Fibroblast of villous mesenchyme (primary cell): ENCODE measurements around the gene KLHL28. TPM values are rescaled to one million over a fixed set of nuclear protein-coding genes. Genes with fewer than 3 reads are reported as not detected.

Source experiments
- DNase-seq: peaks from one replicate; pipeline ENCODE4 v3.0.0-alpha.2; 2010; ENCODE audit warnings: low read depth
- H3K4me3 ChIP-seq: 2 replicates; pipeline ENCODE4 v1.5.1; 2011; ENCODE audit warnings: low read depth, mild to moderate bottlenecking, low read length
- total RNA-seq: library from RNA; depleted of rRNA; stranded (reverse); fragments of >200 nt; gene quantifications from 2 replicates; pipeline ENCODE4 v1.2.3, GENCODE V29; 2012
- TF ChIP-seq, protein P1 (sequence below): IDR thresholded peaks from 2 replicates; pipeline ENCODE4 v1.5.1; 2012; ENCODE audit warnings: low read depth, mild to moderate bottlenecking, low read length; ENCODE audit not compliant: insufficient read depth

Gene KLHL28
- total RNA-seq, 1 donor = 9.5 TPM

DNA sequence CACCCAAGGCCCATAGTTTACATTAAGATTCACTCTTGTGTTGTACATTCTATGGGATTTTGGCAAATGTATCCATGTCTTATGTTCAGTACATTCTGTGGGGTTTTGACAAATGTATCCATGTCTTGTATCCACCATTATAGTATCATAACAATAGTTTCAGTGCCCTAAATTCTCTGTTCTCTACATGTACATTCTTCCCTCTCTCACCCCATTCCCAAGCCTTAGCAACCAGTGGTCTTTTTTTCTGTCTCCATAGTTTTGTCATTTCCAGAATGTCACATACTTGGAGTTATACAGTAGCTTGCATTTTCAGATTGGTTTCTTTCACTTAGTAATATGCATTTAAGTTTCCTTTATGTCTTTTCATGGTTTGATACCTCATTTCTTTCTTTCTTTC is 7.0 kb upstream of the KLHL28 start:
- no peak for DNase-seq
- TF ChIP-seq, protein P1, sequence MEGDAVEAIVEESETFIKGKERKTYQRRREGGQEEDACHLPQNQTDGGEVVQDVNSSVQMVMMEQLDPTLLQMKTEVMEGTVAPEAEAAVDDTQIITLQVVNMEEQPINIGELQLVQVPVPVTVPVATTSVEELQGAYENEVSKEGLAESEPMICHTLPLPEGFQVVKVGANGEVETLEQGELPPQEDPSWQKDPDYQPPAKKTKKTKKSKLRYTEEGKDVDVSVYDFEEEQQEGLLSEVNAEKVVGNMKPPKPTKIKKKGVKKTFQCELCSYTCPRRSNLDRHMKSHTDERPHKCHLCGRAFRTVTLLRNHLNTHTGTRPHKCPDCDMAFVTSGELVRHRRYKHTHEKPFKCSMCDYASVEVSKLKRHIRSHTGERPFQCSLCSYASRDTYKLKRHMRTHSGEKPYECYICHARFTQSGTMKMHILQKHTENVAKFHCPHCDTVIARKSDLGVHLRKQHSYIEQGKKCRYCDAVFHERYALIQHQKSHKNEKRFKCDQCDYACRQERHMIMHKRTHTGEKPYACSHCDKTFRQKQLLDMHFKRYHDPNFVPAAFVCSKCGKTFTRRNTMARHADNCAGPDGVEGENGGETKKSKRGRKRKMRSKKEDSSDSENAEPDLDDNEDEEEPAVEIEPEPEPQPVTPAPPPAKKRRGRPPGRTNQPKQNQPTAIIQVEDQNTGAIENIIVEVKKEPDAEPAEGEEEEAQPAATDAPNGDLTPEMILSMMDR = no peak

DNA sequence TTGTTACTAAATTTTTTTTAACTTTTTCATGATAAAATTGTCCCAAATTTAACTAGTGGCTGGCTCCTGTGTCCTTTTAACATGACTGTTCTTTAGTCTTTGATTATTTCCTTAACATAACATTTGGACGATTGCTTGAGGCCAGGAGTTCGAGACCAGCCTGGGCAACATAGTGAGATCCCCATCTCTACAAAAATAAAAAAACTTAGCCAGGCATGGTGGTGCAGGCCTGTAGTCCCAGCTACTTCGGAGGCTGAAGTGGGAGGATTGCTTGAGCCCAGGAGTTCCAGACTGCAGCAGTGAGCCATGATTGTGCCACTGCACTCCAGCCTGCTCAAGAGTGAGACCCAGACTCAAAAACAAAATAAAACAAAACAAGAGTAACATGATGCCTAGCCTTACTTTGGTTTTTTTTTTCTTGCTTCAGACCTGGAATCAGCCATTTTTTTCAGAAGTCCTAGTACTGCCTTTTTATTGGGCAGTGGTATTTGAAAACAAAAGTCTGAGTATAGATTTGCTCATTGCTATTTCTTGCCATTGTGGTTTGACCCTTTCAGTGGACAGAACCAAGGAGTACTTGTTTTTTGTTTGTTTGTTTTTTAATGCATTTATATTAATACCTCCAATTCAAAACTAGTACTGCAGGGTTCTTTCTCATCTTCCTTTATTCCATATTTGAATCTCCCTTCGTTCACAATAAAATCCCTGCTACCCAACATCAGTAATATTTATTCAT is 5.0 kb upstream of the KLHL28 start:
- peak overlapping the region; percentile 37 for H3K4me3 ChIP-seq
- peak; percentile 27 for DNase-seq
- TF ChIP-seq, protein P1 = no peak

More for the DNA sequence above, 7.0 kb upstream of the KLHL28 start:
- peak overlapping the region; percentile 20 for H3K4me3 ChIP-seq

DNA sequence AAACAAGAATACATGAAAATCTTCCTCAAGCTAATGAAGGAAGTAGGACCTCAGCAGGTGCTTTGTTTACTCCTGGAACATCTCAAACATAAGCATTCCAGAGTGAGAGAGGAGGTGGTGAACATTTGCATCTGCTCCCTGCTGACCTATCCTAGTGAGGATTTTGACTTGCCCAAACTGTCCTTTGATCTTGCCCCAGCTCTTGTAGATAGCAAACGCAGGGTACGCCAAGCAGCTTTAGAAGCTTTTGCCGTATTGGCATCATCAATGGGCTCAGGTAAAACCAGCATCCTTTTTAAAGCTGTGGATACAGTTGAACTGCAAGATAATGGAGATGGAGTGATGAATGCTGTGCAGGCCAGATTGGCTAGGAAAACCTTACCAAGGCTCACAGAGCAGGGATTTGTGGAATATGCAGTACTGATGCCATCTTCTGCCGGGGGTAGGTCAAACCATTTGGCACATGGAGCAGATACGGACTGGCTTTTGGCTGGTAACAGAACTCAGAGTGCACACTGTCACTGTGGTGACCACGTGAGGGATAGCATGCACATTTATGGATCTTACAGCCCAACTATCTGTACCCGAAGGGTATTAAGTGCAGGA is 2.1 kb upstream of the KLHL28 start:
- peak overlapping the region; percentile 87 for H3K4me3 ChIP-seq
- TF ChIP-seq, protein P1 = no peak
- no peak for DNase-seq

DNA sequence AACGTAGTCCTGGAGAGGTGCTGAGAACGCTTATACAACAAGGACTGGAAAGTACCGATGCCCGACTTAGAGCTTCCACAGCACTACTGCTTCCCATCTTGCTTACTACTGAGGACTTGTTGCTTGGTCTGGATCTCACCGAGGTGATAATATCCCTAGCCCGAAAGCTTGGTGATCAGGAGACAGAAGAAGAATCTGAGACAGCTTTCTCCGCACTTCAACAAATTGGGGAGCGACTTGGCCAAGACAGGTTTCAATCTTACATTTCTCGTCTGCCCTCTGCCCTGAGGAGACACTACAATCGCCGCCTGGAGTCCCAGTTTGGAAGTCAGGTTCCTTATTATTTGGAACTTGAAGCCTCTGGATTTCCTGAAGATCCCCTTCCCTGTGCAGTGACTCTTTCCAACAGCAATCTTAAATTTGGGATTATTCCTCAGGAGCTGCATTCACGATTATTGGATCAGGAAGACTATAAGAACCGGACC is 1.3 kb upstream of the KLHL28 start:
- peak overlapping the region; percentile 87 for H3K4me3 ChIP-seq
- DNase-seq = peak; percentile 37
- TF ChIP-seq, protein P1 = no peak

DNA sequence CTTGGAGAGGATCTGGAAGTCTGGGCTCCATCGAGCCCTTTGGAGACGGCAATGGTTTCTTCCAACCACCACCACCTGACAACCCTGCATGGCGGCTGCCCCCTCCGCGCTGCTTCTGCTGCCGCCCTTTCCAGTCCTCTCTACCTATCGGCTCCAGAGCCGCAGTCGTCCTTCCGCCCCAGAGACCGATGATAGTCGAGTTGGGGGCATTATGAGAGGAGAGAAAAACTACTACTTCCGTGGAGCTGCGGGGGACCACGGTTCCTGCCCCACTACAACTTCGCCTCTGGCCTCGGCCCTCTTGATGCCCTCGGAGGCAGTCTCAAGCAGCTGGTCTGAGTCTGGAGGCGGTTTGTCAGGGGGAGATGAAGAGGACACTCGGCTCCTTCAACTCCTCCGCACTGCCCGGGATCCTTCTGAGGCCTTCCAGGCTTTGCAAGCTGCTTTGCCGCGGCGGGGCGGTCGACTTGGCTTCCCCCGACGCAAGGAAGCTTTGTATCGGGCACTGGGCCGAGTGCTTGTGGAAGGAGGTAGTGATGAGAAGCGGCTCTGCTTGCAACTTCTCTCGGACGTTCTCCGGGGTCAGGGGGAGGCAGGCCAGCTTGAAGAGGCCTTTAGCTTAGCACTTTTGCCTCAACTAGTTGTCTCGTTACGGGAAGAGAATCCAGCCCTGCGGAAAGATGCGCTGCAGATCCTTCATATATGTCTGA is 742 bp upstream of the KLHL28 start:
- peak; percentile 60 for DNase-seq
- H3K4me3 ChIP-seq = peak overlapping the region; percentile 87
- TF ChIP-seq, protein P1 = no peak

DNA sequence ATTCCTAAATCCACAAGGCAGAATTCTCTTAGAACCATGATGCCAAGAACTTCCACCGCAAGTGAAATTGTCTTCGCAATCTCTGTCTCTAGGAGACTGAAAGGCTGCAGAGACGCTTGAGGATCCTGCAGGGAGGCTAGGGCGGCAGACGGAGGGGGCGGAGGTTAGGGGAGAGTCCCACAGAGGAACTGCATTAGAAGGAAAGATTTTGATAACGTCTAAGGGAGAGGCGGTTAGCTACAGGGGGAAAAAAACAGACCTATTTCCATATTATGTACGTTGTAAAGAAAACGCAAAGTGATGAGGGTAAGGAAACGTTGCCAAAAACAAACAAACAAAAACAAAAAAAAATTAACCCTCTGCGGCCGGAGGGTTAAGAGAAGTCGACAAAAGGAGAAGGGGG is 595 bp downstream of the KLHL28 start:
- TF ChIP-seq, protein P1 = no peak
- peak; percentile 74 for DNase-seq
- peak overlapping the region; percentile 87 for H3K4me3 ChIP-seq
